C4-2B (cell line): ENCODE data around the gene CNTNAP5.

Experiments
- H3K27ac ChIP-seq: fragments of 450-650 bp; 2 replicates; pipeline ENCODE4 v1.5.1; 2017
- ZFX ChIP-seq: fragments of 450-650 bp; IDR thresholded peaks from 2 replicates; pipeline ENCODE4 v1.6.1; 2017
- TF ChIP-seq, protein P1 (sequence below): fragments of 450-650 bp; conservative IDR thresholded peaks from 2 replicates; pipeline ENCODE4 v1.5.1; 2017; ENCODE audit warnings: mild to moderate bottlenecking

Gene CNTNAP5

DNA sequence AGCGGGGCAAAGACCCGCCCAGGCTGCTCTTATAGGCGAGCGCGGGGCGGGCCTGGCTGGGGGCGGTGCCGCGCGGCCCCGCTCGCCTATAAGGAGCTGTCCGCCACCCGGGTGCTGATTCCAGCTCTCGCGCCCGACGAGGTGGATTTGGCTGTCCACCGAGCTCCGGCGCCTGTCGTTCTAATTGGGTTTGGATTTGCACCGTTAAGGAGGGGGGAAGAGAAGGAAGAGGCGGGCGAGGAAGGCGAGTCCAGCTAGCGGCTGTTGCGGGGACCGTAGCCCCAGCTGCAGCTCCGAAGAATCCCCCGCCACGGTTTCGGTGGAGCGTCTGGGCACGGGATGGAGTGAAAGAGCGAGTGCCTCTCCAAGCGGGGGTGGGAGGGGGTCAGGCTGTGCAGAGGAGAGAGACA lies at the start of gene CNTNAP5:
TSS of gene CNTNAP5 (plus strand) at position 117 of the 410 bp plus-strand sequence. CDS start 364 bp downstream, outside the sequence.
- TF ChIP-seq, protein P1, sequence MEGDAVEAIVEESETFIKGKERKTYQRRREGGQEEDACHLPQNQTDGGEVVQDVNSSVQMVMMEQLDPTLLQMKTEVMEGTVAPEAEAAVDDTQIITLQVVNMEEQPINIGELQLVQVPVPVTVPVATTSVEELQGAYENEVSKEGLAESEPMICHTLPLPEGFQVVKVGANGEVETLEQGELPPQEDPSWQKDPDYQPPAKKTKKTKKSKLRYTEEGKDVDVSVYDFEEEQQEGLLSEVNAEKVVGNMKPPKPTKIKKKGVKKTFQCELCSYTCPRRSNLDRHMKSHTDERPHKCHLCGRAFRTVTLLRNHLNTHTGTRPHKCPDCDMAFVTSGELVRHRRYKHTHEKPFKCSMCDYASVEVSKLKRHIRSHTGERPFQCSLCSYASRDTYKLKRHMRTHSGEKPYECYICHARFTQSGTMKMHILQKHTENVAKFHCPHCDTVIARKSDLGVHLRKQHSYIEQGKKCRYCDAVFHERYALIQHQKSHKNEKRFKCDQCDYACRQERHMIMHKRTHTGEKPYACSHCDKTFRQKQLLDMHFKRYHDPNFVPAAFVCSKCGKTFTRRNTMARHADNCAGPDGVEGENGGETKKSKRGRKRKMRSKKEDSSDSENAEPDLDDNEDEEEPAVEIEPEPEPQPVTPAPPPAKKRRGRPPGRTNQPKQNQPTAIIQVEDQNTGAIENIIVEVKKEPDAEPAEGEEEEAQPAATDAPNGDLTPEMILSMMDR, result no peak
- no peak for TF ChIP-seq ZFX

GRCh38 chr2:123976054-123976648 lies 48.9 kb upstream of the CNTNAP5 start:
- no peak for TF ChIP-seq ZFX
- TF ChIP-seq, protein P1, result no peak
- H3K27ac ChIP-seq, result no peak overlapping the region

More for the DNA sequence above, at the start of gene CNTNAP5:
- H3K27ac ChIP-seq, result no peak within 1 kb of the TSS

- TF ChIP-seq ZFX, result no peak
- TF ChIP-seq, protein P1, result peak; percentile 75
- no peak overlapping the region for H3K27ac ChIP-seq
Measured at GRCh38 chr2:123993728-123994323, 31.3 kb upstream of the CNTNAP5 start.

DNA sequence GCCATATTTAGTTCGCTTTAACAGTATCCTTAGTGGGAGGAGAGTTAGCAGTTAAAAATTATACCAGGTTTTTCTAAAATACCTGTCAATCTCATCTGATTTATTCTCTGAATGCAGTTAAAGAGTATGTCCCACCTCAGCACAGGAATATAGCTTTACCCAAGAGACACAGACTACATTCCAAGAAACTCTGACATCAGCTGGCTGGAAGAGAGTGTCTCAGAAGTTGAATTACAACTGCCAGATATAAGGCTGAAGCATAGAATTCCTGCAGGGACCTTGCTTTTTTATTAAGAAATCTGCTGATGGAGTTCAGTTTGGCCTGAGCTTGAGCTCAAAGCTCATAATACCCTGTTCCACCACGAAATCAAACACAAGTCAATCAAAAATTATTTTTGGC lies 25.4 kb upstream of the CNTNAP5 start:
- H3K27ac ChIP-seq, result no peak overlapping the region
- TF ChIP-seq, protein P1, result no peak
- TF ChIP-seq ZFX, result no peak

DNA sequence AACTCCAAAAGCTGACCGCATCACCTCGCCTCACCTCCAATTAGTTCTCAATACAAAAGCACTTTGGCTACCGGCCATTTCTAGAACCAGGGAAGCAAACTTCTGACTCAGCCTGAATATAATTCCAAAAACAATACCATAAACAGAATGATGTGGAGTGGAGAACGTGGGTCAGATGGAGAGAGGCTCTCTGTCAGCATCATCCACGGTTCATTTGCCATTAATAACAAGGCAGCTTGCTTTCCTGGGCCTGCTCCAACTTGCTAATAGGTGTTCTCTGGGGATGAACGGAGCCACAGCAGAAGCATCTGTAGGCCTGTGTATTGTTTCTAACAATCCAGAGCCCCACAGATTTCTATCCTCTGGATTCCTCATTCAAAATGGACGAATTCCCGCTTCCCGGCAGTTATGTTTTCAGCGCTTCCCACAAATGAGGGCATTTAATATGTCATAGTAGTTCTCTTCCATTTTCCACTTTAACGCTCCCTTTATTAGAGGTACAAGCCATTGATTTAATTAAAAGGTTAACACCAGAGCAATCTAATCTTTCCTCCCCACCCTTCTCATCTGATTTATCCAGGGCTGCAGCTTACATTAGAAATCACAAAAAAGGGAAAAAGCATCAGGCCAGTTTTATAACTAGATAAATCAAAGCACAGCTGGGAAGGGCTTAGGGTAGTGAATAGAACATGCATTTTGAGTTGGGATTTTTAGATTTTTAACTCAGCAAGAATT lies 23.2 kb upstream of the CNTNAP5 start:
- no peak for TF ChIP-seq ZFX
- TF ChIP-seq, protein P1, result no peak

GRCh38 chr2:124018890-124019289 lies 6.2 kb upstream of the CNTNAP5 start:
- TF ChIP-seq, protein P1, result peak; percentile 28
- no peak for TF ChIP-seq ZFX
- H3K27ac ChIP-seq, result no peak overlapping the region

More for the DNA sequence above, 23.2 kb upstream of the CNTNAP5 start:
- no peak overlapping the region for H3K27ac ChIP-seq
